Omental fat pad (tissue), 4 donors: ENCODE results near the gene PCCA. TPM values are rescaled to one million over a fixed set of nuclear protein-coding genes. Genes with fewer than 3 reads are reported as not detected.

Experiments used
- ATAC-seq: fragments of 150-250 bp; one replicate; pipeline ENCODE4 v1.9.1; 2016; ENCODE audit warnings: mild to moderate bottlenecking, moderate library complexity; ENCODE audit not compliant: low FRiP score
- DNase-seq: peaks from one replicate; pipeline ENCODE4 v3.0.0-alpha.2; 2019; ENCODE audit warnings: low spot score
- total RNA-seq, 4 donors: library from RNA; depleted of rRNA; stranded (reverse); fragments of >200 nt; gene quantifications; one replicate each; pipeline ENCODE4 v1.1.0, GENCODE V29; 2016
- TF ChIP-seq, protein P1 (sequence below), 3 donors: fragments of 450-650 bp; IDR thresholded peaks; one replicate each; pipeline ENCODE4 v1.5.1; 2016 to 2017; ENCODE audit warnings: antibody characterized with exemption in 3 of 3, mild to moderate bottlenecking in 3 of 3, moderate library complexity in 2 of 3

PCCA gene
- total RNA-seq, 4 donors from 2014 or later = 27.5 to 61.6 (median 49.2) TPM

DNA sequence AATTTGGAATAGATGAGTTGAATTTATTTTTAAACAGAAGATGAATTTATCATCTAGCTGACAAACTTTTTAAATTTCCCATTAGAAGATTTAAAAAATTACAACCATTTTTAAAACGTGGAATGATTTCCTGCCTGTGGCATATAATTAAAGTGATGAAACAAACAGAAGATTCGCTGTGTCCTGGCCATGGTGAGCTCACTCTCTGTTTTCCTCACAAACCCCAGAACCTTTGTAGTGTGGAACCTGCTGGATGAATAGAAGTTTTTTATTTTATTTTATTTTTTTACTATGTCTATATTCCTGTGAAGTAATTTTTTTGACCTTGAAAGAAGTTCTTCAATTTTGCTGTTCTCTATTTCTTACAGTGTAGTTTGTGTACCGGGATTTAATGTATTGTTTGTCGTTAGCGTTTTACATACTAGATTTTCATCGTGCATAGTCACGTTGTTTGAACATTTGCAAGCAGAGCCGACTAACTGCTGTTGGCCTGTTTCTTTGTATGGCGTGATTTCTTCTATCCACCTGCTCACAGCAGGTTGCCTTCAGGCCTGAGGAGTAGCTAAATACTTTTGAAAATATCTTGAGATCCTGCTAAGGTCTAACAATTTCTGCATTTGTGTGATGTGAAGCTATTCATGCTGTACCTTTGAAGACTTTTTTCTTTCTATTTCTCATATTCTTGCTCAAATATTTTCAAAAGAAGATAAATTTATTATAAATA, 350.5 kb downstream of the PCCA start:
- DNase-seq (no peak), ATAC-seq (no peak)
- TF ChIP-seq, protein P1, sequence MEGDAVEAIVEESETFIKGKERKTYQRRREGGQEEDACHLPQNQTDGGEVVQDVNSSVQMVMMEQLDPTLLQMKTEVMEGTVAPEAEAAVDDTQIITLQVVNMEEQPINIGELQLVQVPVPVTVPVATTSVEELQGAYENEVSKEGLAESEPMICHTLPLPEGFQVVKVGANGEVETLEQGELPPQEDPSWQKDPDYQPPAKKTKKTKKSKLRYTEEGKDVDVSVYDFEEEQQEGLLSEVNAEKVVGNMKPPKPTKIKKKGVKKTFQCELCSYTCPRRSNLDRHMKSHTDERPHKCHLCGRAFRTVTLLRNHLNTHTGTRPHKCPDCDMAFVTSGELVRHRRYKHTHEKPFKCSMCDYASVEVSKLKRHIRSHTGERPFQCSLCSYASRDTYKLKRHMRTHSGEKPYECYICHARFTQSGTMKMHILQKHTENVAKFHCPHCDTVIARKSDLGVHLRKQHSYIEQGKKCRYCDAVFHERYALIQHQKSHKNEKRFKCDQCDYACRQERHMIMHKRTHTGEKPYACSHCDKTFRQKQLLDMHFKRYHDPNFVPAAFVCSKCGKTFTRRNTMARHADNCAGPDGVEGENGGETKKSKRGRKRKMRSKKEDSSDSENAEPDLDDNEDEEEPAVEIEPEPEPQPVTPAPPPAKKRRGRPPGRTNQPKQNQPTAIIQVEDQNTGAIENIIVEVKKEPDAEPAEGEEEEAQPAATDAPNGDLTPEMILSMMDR (IDR thresholded peaks at IDR 0.05) = no peak

- DNase-seq (no peak), ATAC-seq (no peak)
- TF ChIP-seq, protein P1 (IDR thresholded peaks at IDR 0.05) = no peak
These were observed 352.0 kb downstream of the PCCA start for GRCh38 chr13:100440751-100441425.

- DNase-seq = no peak
- no peak for ATAC-seq
- TF ChIP-seq, protein P1 (IDR thresholded peaks at IDR 0.05) = no peak
These were observed 353.4 kb downstream of the PCCA start for GRCh38 chr13:100442095-100442832.

GRCh38 chr13:100443278-100443997, 354.5 kb downstream of the PCCA start:
- ATAC-seq (no peak), DNase-seq (no peak)
- TF ChIP-seq, protein P1 (IDR thresholded peaks at IDR 0.05) = no peak

- no peak for DNase-seq
- no peak for ATAC-seq
- TF ChIP-seq, protein P1 (IDR thresholded peaks at IDR 0.05) = no peak
These were observed 355.1 kb downstream of the PCCA start for GRCh38 chr13:100443998-100444328.

DNA sequence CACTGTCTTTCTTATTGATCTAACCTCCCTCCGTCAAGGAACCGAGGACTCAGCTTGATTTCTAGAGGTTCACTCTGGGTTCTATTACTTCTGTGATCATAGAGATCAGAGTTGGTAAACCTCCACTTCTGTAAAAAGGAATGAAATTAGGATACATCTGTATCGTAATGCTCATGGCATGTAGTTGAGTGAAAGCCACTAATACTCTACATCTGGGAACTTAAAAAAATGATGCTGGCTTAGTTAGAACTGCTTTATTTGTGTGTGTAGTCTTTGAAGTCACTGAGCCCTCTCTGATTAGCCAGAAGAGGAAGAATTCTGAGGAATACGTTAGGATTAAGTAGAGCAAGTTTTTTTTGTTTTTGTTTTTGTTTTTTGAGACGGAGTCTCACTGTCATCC, 358.9 kb downstream of the PCCA start:
- TF ChIP-seq, protein P1 (IDR thresholded peaks at IDR 0.05) = no peak
- no peak for DNase-seq
- ATAC-seq = no peak
